ENCODE results near the gene UBE2I.
"Not testable (repeated sequence)": the region's sequence is repeated elsewhere in the genome, so short reads cannot be mapped to it uniquely, and the experiment has no call there.

UBE2I gene

GRCh38 chr16:1292208-1292607 lies 17.2 kb upstream of the UBE2I start:
- DNase-seq (ENCODE audit: low read depth in 2 of 2, low spot score in 1 of 2) = not testable (repeated sequence)

- not testable (repeated sequence) for DNase-seq (ENCODE audit: low read depth in 2 of 2, low spot score in 1 of 2)
Observed at GRCh38 chr16:1292808-1293207, 16.6 kb upstream of the UBE2I start.

- no peak for DNase-seq (ENCODE audit: low read depth in 2 of 2, low spot score in 1 of 2)
Observed at GRCh38 chr16:1293921-1294656, 15.3 kb upstream of the UBE2I start.

GRCh38 chr16:1295465-1295864 lies 14.0 kb upstream of the UBE2I start:
- no peak for DNase-seq (ENCODE audit: low read depth in 2 of 2, low spot score in 1 of 2)

GRCh38 chr16:1296688-1297017 lies 12.8 kb upstream of the UBE2I start:
- DNase-seq (ENCODE audit: low read depth in 2 of 2, low spot score in 1 of 2) = not testable (repeated sequence)

- DNase-seq (ENCODE audit: low read depth in 2 of 2, low spot score in 1 of 2) = no peak
Observed at GRCh38 chr16:1297018-1297696, 12.3 kb upstream of the UBE2I start.

- DNase-seq (ENCODE audit: low read depth in 2 of 2, low spot score in 1 of 2) = no peak
Observed at GRCh38 chr16:1298406-1298805, 11.0 kb upstream of the UBE2I start.

GRCh38 chr16:1299012-1299867 lies 10.2 kb upstream of the UBE2I start:
- DNase-seq (ENCODE audit: low read depth in 2 of 2, low spot score in 1 of 2) = no peak

- DNase-seq (ENCODE audit: low read depth in 2 of 2, low spot score in 1 of 2) = no peak
Observed at GRCh38 chr16:1299868-1300203, 9.6 kb upstream of the UBE2I start.

GRCh38 chr16:1300664-1301476 lies 8.6 kb upstream of the UBE2I start:
- DNase-seq (ENCODE audit: low read depth in 2 of 2, low spot score in 1 of 2) = peak; percentile 38 to 58

- DNase-seq (ENCODE audit: low read depth in 2 of 2, low spot score in 1 of 2) = no peak
Observed at GRCh38 chr16:1301562-1301961, 7.9 kb upstream of the UBE2I start.

GRCh38 chr16:1305823-1306222 lies 3.6 kb upstream of the UBE2I start:
- DNase-seq (ENCODE audit: low read depth in 2 of 2, low spot score in 1 of 2) = no peak

GRCh38 chr16:1306334-1306733 lies 3.1 kb upstream of the UBE2I start:
- no peak for DNase-seq (ENCODE audit: low read depth in 2 of 2, low spot score in 1 of 2)

- no peak for DNase-seq (ENCODE audit: low read depth in 2 of 2, low spot score in 1 of 2)
Observed at GRCh38 chr16:1308036-1308976, 1.1 kb upstream of the UBE2I start.

GRCh38 chr16:1309888-1310831 lies 724 bp downstream of the UBE2I start:
- no peak for DNase-seq (ENCODE audit: low read depth in 2 of 2, low spot score in 1 of 2)

- no peak for DNase-seq (ENCODE audit: low read depth in 2 of 2, low spot score in 1 of 2)
Observed at GRCh38 chr16:1310832-1311200, 1.4 kb downstream of the UBE2I start.

- no peak for DNase-seq (ENCODE audit: low read depth in 2 of 2, low spot score in 1 of 2)
Observed at GRCh38 chr16:1311212-1311737, 1.8 kb downstream of the UBE2I start.

GRCh38 chr16:1311738-1312466 lies 2.5 kb downstream of the UBE2I start:
- no peak for DNase-seq (ENCODE audit: low read depth in 2 of 2, low spot score in 1 of 2)
